Measurements from ENCODE around the gene WDFY3.

Gene WDFY3

DNA sequence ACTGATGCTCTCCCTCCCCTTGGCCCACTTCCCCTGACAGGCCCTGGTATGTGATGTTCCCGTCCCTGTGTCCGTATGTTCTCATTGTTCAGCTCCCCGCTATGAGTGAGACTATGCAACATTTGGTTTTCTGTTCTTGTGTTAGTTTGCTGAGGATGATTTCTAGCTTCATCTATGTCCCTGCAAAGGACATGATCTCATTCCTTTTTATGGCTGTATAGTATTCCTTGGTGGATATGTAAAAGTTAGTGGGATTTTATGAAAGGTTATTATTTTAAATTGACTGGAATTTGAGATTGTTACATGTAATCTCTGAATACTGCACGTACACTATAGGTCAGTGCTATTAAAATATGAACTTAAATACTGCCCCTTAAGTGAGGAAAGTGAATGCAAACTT, 184.0 kb downstream of the WDFY3 start:
- DNase-seq, result no peak

DNA sequence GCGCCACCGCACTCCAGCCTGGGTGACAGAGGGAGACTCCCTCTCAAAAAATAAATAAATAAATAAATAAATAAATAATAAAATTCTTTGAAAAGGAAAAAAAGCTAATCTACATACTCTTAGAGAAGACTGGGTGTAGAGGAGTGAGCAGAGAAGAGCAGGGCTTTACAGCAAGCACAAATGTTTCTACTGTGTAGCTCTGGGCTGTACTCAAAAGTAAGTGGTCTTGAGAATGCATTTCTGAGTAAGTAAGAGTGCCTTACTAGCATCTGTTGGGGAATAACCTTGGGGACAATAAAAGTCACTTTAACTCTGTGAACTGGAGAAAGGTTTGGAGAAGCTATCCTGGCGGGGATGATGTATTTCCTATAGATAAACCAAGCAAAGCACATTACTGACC, 185.8 kb downstream of the WDFY3 start:
- DNase-seq, result no peak

DNA sequence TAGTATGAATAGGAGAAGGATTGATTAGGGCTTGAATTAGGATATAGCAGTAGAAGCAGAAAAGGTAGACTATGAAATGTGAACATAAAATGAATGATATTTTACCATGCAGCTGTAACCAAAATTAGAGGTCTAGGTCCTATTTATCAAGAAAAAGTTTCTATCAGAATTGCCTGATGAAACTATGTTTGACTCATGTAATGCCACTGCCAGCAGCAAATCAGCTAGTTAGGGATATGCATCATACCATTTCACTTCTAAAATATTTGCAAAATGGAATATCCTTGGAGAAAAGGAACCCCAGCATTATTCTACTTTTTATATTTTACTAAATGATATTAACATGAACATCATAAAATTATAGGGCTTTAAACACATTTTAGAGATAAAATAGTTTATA, 188.4 kb downstream of the WDFY3 start:
- no peak for DNase-seq

DNA sequence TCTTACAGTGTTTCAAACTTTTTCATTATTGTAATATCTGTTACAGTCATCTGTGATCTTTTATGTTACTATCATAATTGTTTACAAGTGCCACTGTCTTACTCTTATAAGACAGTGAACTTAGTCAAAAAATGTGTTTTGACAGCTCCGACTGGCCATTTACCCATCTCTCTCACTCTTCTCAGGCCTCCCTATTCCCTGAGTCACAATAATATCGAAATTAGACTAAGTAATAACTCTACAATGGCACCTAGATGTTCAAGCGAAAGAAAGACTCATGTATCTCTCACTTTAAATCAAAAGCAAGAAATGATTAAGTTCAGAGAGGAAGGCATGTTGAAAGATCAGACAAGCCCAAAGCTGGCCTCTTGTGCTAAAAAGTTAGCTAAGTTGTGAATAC, 199.3 kb downstream of the WDFY3 start:
- DNase-seq, result no peak

DNA sequence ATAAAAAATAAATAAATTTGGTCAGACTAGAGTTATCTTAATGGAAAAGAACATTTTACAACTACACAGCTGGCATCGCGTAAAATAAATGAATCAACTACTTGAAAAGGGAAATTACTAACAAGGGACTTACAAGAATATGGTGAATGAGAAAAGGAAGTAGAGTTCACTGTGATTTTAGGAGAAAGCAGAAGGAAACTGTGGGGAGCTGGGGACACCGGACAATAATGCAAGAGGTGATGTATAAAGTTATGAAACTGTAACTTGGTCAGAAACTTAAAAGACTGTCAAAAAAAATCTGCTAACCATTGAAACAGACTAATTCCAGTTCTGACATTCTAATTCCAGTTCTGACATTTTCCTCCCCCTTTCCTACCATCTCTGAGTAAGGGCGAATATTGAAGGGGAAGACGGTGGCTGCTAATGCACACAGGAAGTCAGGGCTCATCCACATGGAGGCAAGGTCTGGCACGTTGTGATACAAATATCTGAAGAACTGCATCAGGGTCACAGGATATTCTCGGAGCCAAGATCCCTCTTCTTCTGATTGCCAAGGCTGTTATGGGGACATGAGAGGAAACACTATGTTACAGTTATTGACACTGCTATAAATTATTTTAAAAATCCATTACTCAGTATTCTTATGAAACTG, 213.0 kb downstream of the WDFY3 start:
- peak; percentile 1 for DNase-seq

DNA sequence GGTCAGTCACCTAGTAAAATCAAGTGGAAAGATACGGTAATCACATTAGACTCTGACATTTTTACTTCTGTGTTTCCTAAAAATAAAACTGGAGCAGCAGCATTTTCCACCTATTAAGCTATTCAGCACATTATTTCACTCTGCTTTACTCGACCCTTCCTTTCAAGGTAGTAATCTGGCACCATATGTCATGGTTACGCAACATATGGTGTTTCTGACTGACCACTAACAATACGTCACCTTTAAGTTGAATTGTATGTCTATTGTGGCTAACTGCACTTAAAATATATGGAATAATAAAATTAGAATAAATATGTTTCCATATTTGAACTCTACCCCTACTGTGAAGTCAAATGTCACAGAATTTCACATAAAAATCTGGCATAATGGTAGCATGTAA, 214.8 kb downstream of the WDFY3 start:
- DNase-seq, result no peak

DNA sequence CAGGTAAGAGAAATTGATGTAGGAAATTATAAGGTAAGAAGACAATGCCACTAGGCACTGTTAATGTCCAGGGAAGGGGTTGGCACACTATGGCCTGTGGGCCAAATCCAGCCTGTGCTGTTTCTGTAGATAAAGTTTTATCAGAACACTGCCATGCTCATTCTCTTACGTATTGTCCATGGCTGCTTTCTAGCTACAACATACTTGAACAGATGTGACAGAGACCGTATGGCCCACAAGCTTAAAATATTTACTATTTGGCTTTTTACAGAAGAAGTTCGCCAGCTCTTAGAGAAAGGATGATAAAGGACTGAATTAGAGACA, 215.6 kb downstream of the WDFY3 start:
- DNase-seq, result no peak

DNA sequence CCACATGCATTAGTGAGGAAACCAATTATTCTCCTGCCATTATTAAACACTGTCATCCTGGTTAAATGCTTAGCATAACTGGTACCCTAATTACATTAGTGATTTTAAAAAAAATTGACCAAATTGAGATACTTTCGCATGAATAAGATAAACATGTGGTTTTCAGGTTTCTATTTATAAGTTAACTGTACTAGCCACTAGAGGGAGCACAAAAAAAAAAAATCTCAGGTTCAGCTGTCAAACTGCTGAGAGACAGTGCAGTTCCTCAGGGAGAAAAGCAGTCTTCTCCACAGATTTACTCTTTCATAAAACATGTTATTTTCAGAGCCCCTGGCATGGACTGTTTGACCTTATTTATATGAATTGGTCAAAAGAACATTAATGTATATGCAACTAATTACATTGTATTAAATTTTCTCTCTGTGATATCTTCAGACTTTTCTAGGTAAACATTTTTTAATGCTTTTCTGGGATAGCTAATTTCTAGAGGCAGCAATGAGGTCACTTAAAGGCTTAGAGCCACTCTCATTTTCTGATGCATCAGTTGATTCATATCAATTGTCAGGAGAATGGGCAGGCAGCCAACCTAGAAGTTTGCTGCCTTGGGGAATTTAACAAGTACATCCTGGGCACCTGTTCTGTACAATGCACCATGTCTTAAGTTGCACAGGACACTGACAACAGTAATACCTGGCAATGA, 216.1 kb downstream of the WDFY3 start:
- DNase-seq, result peak; percentile 6

DNA sequence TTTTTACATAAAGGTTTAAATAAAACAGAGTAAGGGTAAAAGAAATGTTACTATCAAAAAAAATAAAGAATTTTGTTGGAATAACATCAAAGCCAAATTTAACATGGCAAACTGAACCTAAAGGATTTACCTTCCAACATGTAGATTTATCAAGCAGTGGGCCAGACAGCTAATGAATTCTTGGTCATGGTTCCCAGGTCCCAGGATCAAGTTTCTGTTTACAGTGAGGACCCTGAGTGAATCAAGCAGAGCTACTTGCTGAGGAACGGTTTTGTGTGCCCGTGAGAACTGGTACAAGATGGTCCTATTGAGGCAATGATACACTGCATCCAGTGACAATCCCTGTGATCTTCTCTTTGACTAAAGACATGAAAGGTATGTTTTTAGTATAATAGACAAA, 226.4 kb downstream of the WDFY3 start:
- DNase-seq, result no peak

DNA sequence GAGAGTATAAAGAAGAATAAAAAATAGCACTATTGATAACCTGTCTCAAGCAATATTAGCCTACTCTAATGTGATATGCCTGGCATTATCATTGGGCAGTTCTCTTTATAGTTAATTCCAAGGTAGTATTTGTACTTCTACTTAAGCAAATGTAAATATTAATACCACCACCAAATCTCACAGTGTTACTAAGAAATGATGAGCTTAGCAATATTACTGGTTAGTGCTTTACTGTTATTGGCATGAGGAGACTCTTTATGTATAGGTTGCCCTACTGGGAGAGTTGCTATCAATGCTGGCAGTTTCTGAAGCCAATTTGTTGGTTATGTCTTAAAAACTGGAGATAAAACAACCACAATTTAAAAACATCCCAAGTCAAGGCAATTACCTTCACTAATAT, 227.9 kb downstream of the WDFY3 start:
- DNase-seq, result no peak

DNA sequence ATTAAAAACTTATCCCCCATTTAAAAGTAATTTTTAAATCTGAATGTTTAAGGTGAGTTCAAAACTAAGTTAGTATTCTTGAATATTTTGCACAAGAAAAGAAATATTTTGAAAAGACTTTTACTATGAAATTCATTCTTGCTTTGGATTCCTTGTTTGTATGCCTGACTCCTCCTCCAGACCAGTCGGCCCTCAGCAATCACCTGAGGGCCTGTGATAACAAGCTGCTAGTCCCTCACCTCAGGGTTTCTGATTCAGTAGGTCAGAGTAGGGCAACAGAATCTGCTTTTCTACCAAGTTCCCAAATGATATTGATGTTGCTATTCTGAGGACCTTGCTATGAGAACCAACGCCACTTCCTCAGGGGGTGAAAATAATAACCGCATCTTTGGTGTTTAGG, 228.8 kb downstream of the WDFY3 start:
- no peak for DNase-seq

DNA sequence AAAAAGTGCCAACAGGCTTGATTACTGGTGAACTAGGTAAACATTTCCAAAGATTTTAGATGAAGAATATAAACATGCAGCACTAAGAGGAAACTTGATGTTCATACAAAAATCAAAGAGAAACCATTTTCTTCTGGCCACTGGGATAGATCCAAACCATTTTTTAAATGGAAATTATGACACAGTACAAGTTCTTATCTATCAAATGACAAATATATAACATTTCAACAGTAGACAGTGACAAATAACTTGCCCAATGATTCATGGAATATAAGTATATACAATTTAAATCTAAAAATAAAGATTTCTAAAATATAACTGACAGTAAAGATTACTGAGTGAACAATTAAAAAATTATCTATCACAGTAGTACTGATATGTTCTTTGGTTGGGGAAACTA, 232.5 kb downstream of the WDFY3 start:
- no peak for DNase-seq

DNA sequence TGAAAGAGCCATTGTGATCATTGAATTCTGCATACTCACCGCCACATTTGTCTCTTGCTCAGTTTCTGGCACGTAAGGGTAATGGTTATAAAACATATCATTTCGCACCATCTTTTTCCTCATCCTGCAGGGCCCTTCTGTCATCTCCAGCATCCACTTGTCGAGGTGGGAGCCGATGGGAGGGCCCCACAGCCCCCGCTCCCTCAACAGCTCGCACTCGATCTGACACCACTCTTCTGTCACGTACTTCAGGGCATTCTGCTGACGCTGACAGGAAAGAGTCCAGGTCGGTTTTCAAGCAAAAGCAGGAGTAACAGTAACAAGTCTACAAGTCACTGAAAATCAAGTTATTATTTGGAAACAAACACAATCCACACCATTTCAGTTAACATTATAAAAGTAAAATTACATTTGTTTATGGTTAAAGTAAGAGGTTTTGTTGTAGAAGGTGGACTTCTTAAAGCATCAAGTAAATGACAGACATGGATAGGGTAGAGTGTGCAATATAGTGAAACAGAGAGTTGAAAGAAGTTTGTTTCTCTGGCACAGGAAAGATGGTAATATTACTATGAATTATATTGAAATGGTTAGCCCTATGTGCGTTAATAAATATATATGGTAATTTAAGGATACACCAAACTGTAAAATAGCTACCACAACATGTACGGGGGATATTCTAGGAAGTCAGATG, 233.0 kb downstream of the WDFY3 start:
- DNase-seq, result no peak

DNA sequence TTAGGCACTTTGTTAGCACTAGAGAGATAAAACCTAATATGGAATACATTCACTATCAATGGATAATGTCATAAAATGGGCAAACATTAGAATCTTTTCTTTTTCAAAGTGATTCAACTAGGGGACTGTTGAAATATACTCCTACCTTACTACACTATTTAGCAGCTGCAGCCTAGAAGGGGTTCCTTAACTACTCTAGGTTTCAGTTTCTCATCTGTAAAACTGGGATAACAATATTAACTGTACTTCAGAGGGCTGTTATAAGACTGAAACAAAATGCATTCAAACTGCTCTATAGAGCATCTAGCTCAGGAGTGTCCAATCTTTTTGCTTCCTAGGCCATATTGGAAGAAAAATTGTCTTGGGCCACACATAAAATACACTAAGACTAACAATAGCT, 236.1 kb downstream of the WDFY3 start:
- DNase-seq, result no peak

DNA sequence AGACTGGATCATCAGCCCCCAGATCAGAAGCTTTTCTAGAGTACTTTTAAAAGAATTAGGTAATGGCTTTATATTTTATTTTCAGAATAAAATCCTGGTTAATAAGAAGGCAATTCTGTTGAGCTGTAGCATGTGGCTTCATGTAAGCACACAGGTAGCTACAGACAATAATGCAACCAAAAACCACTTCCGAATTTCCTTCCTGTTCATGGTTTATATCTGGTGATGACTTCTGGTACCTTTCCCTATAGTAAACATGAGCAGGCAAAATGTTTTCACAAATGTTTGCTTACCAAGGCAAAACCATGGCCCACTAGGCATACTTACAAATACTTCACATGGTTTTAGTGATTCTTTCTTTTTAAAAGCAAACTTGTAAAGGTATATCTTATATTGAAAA, 239.0 kb downstream of the WDFY3 start:
- DNase-seq, result no peak

DNA sequence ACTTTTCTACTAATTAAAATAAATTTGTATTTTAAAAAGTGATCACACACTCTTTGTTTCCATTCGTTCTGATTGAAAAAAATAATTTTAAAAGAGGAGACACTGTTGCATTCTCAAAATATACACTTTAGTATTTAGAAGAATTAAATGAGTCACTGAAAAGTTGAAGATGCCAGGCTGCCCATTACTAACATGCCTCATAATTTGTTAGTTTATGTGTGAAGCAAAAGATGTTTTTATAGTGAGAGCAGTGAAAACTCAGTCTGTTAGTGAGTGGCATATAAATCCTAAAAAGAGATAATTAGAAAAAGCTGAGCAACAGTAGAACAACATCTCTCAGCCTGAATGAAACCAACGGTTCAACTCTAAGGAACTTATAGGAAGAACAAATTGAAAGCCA, 240.1 kb downstream of the WDFY3 start:
- DNase-seq, result no peak

DNA sequence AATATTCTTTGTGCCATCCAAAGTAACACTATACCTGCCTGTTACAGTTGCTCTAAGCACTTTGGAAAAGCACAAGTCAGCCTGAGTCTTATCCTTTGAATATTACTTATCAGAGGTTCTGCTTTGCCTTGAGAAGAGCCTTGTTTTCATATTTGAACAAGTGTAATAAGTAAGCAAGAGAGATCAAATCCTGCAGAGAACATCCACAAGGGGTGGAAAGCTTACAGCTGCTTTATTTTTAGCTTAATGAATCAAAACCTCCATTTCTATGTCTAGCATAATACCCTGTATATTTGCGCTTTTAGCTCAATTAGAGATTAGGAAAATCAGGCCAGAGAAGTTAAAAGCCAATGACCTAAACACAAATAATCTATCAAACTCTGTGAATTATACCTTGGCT, 243.8 kb downstream of the WDFY3 start:
- DNase-seq, result no peak

DNA sequence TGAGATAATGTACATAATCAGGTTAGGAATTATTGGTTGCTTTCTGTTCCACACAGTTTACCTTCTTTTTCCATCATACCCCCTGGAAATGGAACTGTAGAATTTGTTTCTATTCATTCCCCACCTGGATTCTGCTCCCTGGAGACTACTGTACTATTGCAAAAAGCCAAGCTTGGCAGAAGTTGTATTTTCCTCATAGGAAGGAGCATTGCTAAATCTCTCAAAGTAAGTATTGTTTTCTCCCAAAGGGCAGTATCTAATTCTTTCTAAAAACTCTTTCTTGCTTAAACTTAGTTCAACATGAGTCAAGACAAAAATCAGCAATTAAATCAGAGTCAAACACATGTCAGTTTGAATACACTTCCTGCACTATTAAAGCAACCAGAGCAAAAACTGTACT, 247.4 kb downstream of the WDFY3 start:
- no peak for DNase-seq

DNA sequence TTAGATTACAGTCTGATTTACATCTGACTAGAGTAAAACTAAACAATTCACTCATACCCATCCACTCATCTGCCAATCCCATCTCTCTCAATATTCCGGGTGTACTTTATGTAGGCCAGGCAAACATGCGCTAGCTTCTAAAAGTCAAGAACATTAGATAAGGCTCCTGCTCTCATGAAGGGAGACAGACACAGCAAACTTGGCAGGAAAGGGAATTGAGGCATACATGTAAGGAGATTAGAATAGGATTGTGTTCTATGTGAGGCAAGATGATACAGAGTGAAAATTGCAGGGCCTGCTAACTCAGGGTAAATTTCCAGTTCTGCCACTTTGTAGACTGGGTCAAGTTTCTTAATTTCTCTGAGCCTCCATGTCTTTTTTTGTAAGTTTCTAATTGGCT, 247.8 kb downstream of the WDFY3 start:
- no peak for DNase-seq

DNA sequence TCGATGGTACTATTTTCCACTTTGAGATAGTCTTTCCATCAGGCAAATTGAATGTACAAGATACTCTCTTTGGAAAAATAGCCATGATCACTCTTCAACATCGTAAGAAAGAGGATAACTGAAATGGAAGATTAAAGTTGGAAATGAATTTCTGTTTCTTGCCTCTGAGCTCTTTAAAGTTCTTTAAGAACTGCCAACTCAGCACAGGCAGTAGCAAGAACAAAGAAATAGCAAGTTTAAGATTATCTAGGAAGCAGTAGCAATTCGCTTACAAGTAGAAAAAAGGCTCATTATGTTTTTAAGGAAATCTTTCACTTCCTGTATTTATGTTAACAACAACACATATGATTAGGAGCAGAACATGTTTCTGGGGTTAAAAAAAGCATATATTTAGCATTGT, 255.9 kb downstream of the WDFY3 start:
- DNase-seq, result no peak

DNA sequence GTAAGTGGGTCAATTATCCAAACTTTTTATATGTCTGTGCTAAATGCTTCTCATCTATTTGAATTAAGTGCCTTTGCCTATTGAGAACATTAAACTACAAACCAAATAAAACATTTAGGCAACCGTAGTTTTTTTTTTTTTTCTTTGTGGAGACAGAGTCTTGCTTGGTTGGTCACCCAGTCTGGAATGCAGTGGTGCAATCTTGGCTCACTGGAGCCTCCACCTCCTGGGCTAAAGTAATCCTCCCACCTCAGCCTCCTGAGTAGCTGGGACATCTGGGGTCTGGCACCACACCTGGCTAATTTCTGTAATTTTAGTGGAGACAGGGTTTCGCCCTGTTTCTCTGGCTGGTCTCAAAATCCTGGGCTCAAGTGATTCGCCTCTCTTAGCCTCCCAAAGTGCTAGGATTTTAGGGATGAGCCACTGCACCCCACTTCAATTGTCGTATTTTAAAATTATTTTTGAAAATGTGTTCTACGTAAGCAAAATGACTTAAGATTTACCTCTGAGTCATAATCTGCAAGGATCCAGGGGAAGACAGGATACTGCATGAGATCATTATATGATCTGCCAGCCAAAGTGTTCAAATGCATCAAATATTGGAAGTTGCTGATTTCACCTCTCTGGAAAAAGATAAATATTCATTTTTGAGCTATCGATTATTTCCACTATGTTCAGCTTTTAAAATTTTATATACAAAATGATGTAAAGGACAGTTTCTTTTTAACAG, 257.9 kb downstream of the WDFY3 start:
- DNase-seq, result no peak

DNA sequence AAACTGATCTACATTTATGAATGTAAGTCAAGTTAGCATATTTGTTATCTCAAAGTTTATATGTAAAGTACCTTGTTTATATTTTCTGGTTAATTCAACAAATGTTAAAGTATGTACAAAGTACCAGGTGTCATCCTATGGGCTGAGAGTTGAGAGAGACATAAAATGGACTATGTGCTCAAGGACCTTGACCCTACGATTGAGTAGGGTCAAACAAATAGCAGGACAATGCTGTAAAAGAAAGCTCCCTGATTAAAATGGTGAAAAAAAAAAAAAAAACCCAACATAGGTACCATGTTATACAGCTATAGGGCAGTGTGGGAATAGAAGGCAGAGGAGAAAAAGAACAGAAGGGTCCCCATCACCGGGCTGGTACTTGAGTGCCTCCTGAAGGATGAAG, 260.2 kb downstream of the WDFY3 start:
- no peak for DNase-seq

DNA sequence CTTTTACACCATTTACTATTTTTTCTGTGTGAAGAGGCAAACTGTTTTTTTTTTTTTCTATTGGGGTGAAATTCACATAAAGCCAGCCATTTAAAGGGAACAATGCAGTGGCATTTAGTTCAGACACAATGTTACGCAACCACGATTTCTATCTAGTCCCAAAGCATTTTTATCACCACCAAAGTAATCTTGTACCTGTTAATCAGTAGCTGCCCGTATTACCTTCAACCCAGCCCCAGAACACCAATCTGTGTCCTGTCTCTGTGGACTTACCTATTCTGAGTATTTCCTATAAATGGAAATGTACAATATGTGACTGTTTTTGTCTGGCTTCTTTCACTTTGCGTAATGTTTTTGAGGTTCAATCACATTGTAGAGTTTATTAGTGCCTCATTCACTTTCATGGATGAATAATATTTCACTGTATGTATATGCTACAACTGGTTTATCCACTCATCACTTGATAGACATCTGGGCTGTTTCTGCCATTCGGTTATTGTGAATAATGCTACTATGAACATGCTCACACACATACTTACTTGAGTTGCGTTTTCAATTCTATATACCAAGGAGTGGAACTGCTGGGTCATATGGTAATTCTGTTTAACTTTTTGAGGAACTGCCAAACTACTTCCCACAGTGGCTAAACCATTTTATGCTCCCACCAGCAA, 267.4 kb downstream of the WDFY3 start:
- DNase-seq, result no peak
